ENCODE data around the gene TRMT2B. TPM values are rescaled to one million over a fixed set of nuclear protein-coding genes. Genes with fewer than 3 reads are reported as not detected.

Gene TRMT2B, protein sequence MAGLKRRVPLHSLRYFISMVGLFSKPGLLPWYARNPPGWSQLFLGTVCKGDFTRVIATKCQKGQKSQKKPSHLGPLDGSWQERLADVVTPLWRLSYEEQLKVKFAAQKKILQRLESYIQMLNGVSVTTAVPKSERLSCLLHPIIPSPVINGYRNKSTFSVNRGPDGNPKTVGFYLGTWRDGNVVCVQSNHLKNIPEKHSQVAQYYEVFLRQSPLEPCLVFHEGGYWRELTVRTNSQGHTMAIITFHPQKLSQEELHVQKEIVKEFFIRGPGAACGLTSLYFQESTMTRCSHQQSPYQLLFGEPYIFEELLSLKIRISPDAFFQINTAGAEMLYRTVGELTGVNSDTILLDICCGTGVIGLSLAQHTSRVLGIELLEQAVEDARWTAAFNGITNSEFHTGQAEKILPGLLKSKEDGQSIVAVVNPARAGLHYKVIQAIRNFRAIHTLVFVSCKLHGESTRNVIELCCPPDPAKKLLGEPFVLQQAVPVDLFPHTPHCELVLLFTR
- total RNA-seq (10 to 100 TPM; 13.3 to 17.0 TPM), polyA plus RNA-seq (ENCODE audit: insufficient read depth, low read depth, low replicate concordance) (7.0 TPM)
- long read RNA-seq, donor 1: 0 reads
- long read RNA-seq, donor 2: 0 reads

DNA sequence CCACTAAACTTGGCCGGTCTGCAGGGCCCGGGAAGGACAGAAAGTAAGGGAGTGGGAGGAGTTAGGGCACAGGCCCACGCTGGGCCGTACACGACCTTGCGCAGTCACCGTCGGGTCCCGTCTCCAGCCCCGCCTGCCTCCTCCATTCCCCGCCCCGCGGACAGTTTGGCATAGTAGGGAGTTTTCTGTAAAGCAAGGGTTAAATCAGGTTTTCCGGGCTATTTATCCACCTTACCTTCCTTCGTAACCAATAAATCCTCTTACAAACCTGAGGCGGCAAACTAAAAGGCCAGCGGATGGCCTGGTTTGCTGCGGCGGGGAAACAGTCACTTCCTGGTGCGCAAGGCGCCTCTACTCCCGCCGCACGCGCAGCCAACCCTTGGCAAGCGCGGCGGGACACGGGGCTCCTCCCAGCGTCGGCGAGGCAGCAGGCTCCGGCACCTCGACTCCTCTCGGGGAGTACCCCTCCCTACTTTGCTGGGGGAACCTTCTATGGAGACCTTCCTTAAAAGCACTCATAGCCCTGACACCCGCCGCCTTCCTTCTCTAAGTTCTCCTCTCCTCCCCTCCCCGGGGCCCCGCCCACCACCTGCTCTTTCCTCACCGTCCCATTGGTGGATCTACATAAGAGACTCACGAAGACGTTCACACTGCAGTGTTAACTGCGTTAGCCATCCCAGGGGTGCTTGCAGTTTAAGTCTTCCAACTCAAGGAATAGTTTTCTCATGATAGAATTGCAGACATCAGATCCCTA, at the start of gene TRMT2B:
Gene TRMT2B, minus strand, starts transcription at position 563 of the 754 bp plus-strand sequence. CDS start 9,822 bp downstream, outside the sequence.
- intact Hi-C loops (cut with DNase I; ENCODE audit: low total_unique reads): no loop called here
- WGBS, 2 donors: 0 to 1% methylated on average over 12 to 28 of the region's 43 CpGs

DNA sequence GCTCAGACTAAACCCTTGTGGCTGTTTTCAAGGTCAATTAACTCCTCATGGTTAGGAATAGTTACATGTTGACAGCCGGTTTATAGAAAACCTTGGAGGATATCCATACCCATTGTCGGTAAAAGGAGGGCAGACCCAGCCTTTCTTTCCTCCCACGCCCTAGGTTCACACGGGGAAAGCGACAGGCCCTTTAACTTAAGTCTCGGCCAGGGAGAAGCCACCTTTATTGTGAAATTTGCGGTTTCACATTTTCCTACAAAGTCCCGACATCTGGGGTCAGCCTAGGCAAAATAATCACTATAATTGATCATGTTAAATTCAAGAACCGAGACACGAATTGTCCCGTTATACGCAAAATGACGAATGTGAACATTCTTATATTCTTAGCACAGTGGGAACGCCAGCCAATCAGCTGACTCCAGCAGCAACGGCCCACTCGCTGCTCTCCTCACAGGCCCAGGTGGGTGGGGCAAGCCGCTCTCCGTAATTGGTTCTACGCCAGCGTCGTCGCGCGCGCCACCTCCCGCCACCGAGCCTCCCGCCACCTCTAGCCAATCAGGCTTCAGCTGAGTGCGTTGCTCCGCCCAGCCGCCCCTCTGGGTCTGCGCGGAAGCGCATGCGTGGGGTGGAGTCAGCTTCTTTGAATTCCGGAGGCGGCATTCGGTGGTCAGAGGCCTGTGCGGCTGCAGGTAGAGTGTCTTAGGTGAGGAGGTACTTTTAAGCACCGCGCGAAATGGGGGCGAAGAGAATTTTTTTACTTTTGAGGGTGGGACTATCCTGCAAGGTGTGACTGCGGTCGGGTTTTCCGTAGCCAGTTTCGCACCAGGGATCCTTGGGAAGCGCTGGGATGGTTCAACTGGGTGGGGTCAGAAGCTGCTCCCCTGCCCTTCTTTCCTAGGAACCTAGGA, 45.9 kb upstream of the TRMT2B start, which contains the start of gene CENPI:
Gene CENPI, plus strand, starts transcription at position 659 of the 908 bp plus-strand sequence. CDS start 2,867 bp downstream, outside the sequence.
- 0 to 3% methylated on average over 15 to 20 of the region's 48 CpGs for WGBS, 2 donors

More for the DNA sequence above, at the start of gene TRMT2B:
- DNase-seq: peak; percentile 89
- Histone ChIP-seq H3K4me3 (peak within 1 kb of the TSS; percentile 59 to 72), H3K4me1 (no peaks in the 10 kb centered on the region), H3K27ac (peak within 1 kb of the TSS; percentile 68 to 88), H3K27me3 (no peaks in the 10 kb centered on the region), H3K36me3 (ENCODE audit: low read depth, missing control alignments) (no peaks in the 10 kb centered on the region), H3K9me3 (no peaks in the 10 kb centered on the region)
- no peak for TF ChIP-seq POLR2A (IDR thresholded peaks at IDR 0.05)
- TF ChIP-seq, protein P1, sequence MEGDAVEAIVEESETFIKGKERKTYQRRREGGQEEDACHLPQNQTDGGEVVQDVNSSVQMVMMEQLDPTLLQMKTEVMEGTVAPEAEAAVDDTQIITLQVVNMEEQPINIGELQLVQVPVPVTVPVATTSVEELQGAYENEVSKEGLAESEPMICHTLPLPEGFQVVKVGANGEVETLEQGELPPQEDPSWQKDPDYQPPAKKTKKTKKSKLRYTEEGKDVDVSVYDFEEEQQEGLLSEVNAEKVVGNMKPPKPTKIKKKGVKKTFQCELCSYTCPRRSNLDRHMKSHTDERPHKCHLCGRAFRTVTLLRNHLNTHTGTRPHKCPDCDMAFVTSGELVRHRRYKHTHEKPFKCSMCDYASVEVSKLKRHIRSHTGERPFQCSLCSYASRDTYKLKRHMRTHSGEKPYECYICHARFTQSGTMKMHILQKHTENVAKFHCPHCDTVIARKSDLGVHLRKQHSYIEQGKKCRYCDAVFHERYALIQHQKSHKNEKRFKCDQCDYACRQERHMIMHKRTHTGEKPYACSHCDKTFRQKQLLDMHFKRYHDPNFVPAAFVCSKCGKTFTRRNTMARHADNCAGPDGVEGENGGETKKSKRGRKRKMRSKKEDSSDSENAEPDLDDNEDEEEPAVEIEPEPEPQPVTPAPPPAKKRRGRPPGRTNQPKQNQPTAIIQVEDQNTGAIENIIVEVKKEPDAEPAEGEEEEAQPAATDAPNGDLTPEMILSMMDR (IDR thresholded peaks at IDR 0.05): no peak

DNA sequence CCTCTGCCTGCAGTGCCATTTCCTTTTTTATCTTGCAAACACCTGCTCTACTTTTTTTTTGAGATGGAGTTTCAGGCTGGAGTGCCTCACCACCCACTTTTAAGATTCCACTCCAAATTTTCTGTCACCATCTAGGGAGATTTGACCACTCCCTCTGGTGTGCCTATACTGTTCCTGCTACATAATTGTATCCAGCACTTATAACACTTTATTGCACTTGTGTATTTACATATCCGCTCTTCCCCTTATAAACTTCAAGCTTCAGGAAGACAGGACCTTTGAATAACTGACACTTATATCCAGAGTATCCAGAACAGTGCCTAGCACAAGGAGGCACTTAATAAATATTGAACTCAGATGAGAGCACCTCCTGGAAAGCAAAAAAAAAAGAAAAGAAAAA, 39.9 kb upstream of the TRMT2B start:
- no peaks in the 10 kb centered on the region for H3K36me3 ChIP-seq (ENCODE audit: low read depth, missing control alignments)
- intact Hi-C loops (cut with DNase I; ENCODE audit: low total_unique reads): no loop called here
- DNase-seq: no peak
- TF ChIP-seq POLR2A (IDR thresholded peaks at IDR 0.05): no peak
- TF ChIP-seq, protein P1 (IDR thresholded peaks at IDR 0.05): no peak
- H3K9me3 ChIP-seq: no peaks in the 10 kb centered on the region
- 93 to 100% methylated on average over 1 of the region's 1 CpG for WGBS, 2 donors
- H3K27ac ChIP-seq: no peak overlapping the region
- no peaks in the 10 kb centered on the region for H3K27me3 ChIP-seq
- no peaks in the 10 kb centered on the region for H3K4me1 ChIP-seq
- no peak overlapping the region for H3K4me3 ChIP-seq

More for the DNA sequence above, 45.9 kb upstream of the TRMT2B start, which contains the start of gene CENPI:
- intact Hi-C loops (cut with DNase I; ENCODE audit: low total_unique reads): no loop called here
- peak; percentile 95 for DNase-seq
- H3K4me3 ChIP-seq: peak within 1 kb of the TSS; percentile 51 to 59
- H3K36me3 ChIP-seq (ENCODE audit: low read depth, missing control alignments): no peaks in the 10 kb centered on the region
- no peaks in the 10 kb centered on the region for H3K27me3 ChIP-seq
- H3K9me3 ChIP-seq: no peaks in the 10 kb centered on the region
- H3K27ac ChIP-seq: peak within 1 kb of the TSS; percentile 74 to 86
- H3K4me1 ChIP-seq: no peaks in the 10 kb centered on the region
- TF ChIP-seq POLR2A (IDR thresholded peaks at IDR 0.05): no peak
- TF ChIP-seq, protein P1 (IDR thresholded peaks at IDR 0.05): no peak

DNA sequence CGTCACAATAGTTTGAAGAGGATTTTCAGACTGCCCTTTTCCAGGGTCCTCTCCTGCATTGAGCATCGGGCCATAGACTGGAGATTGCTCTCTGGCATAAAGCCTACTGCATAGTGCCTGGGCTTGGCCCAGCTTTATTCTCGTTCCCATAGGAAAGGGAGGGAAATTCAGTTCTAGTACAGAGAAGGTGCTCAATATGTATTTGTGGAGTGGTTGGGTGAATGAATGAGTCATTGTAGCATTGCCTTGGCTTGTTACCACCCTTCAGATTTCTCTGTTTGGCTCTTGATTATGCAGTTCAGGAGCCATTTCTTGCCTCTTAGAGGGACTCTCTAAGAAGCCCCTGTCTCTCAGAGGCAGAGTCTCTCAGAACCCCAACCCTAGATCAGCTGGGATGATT, 29.3 kb upstream of the TRMT2B start:
- no peak for DNase-seq
- intact Hi-C loops (cut with DNase I; ENCODE audit: low total_unique reads): no loop called here
- Histone ChIP-seq H3K9me3 (no peaks in the 10 kb centered on the region), H3K27ac (no peak overlapping the region), H3K36me3 (ENCODE audit: low read depth, missing control alignments) (no peaks in the 10 kb centered on the region), H3K4me1 (no peaks in the 10 kb centered on the region), H3K27me3 (no peaks in the 10 kb centered on the region), H3K4me3 (no peak overlapping the region)
- WGBS, 2 donors: 51 to 57% methylated on average over 2 to 3 of the region's 3 CpGs
- TF ChIP-seq, protein P1 (IDR thresholded peaks at IDR 0.05): no peak
- TF ChIP-seq POLR2A (IDR thresholded peaks at IDR 0.05): no peak

Data from testis (tissue), 5 donors.